ENCODE results near the gene PLPP3.

Gene PLPP3

GRCh38 chr1:56493826-56494225 lies 85.5 kb downstream of the PLPP3 start:
- FAIRE-seq = no peak

- FAIRE-seq = no peak
Observed at GRCh38 chr1:56491441-56491840, 87.9 kb downstream of the PLPP3 start.

- no peak for FAIRE-seq
Observed at GRCh38 chr1:56490619-56491018, 88.7 kb downstream of the PLPP3 start.

- FAIRE-seq = no peak
Observed at GRCh38 chr1:56489695-56490094, 89.7 kb downstream of the PLPP3 start.

- peak; percentile 49 for FAIRE-seq
Observed at GRCh38 chr1:56484695-56485094, 94.7 kb downstream of the PLPP3 start.

- FAIRE-seq = no peak
Observed at GRCh38 chr1:56483104-56483503, 96.3 kb downstream of the PLPP3 start.

GRCh38 chr1:56482486-56482885 lies 96.9 kb downstream of the PLPP3 start:
- FAIRE-seq = no peak

- no peak for FAIRE-seq
Observed at GRCh38 chr1:56481140-56481694, 98.1 kb downstream of the PLPP3 start.

GRCh38 chr1:56478734-56479133 lies 100.6 kb downstream of the PLPP3 start:
- FAIRE-seq = no peak

GRCh38 chr1:56477164-56478111 lies 101.9 kb downstream of the PLPP3 start:
- FAIRE-seq = no peak

- FAIRE-seq = no peak
Observed at GRCh38 chr1:56473582-56474270, 105.6 kb downstream of the PLPP3 start.

GRCh38 chr1:56472860-56473259 lies 106.5 kb downstream of the PLPP3 start:
- no peak for FAIRE-seq

- FAIRE-seq = no peak
Observed at GRCh38 chr1:56469640-56470371, 109.6 kb downstream of the PLPP3 start.

GRCh38 chr1:56468518-56468917 lies 110.8 kb downstream of the PLPP3 start:
- no peak for FAIRE-seq

GRCh38 chr1:56466538-56466937 lies 112.8 kb downstream of the PLPP3 start:
- no peak for FAIRE-seq

GRCh38 chr1:56464294-56464693 lies 115.1 kb downstream of the PLPP3 start:
- FAIRE-seq = no peak

GRCh38 chr1:56463376-56463775 lies 116.0 kb downstream of the PLPP3 start:
- no peak for FAIRE-seq

- FAIRE-seq = no peak
Observed at GRCh38 chr1:56462209-56462608, 117.2 kb downstream of the PLPP3 start.

GRCh38 chr1:56461158-56462127 lies 117.9 kb downstream of the PLPP3 start:
- no peak for FAIRE-seq

GRCh38 chr1:56459260-56459659 lies 120.1 kb downstream of the PLPP3 start:
- no peak for FAIRE-seq

- FAIRE-seq = no peak
Observed at GRCh38 chr1:56457756-56458375, 121.5 kb downstream of the PLPP3 start.
